ENCODE results near the gene P4HB. TPM values are rescaled to one million over a fixed set of nuclear protein-coding genes. Genes with fewer than 3 reads are reported as not detected.

Gene P4HB
- total RNA-seq, 1 donor: 763 TPM

DNA sequence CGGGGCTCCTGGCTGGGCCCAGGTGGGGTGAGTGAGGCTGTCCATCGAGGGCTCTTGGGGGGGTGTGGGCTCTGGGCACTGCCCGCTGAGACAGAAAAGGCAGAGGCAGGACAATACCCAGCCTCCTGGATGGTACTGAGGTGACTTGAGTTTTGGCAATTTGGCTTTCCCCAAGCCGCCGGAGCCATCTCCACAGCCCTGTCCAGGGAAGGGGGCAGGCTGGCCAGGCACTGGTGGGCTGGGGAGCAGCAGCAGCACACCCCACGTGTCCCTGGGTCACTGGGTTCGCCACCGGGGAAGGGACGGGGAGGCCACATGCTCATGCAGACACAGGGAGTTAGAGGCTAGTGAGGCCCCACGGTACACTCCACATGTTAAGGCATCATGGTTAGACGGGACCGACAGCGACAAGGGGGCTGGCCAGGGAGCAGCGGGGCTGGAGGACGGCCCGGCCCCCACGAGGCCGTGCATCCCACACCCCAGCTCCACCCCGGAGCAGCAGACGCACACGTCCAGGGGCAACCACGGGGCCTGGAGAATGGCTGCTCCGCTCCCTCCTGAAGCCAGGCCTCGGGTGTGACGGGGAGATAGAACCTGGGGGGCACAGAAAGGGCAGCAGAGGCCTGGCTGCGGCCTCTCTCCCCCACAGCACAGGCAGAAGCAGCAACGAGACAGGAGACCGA is 7.8 kb upstream of the P4HB start:
- H3K4me3 ChIP-seq (ENCODE audit: low read depth, low read length): no peak overlapping the region
- no peak for TF ChIP-seq CTCF (IDR thresholded peaks at IDR 0.05; ENCODE audit: insufficient read depth, low read length)
- peak; percentile 23 for DNase-seq (ENCODE audit: low read depth)

GRCh38 chr17:81867170-81867990 is 7.0 kb upstream of the P4HB start:
- H3K4me3 ChIP-seq (ENCODE audit: low read depth, low read length): no peak overlapping the region
- peak; percentile 63 for DNase-seq (ENCODE audit: low read depth)

DNA sequence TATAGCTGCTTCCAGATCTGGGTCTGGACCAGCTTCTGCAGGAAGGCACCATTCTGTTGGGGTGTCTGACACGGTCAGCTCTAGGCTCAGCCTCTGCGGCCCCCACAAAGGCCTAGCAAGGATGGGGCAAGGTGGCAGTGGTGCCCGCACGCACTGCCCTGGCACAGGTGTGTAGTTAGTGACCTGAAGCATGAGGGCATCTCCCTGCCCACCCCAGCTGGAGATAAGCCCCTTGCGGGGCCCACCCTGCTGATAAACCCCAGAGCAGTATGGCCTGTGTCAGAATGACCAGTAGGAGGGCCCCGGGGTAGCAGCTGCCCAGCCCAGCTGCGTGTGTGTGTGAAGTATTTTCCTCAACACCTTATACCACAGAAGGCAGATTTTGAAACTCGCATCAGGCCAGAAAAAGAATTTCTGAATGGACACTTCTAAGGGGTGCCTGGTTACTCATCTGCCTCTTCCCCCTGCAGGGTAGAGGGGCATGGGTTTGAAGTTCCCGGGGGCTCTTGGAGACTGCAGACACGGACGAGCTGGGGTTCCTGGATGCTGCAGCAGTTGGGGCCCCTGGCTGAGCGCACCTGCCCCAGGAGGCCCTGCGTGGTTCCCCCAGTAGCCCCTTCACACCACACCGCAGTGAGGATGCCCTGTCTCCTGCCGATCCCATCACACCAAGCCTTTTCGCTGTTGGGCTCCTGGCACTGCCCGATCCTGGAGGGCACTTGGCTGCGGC is 6.3 kb upstream of the P4HB start:
- no peak overlapping the region for H3K4me3 ChIP-seq (ENCODE audit: low read depth, low read length)
- peak; percentile 27 for DNase-seq (ENCODE audit: low read depth)
- no peak for TF ChIP-seq CTCF (IDR thresholded peaks at IDR 0.05; ENCODE audit: insufficient read depth, low read length)

More at GRCh38 chr17:81867170-81867990, 7.0 kb upstream of the P4HB start:
- no peak for TF ChIP-seq CTCF (IDR thresholded peaks at IDR 0.05; ENCODE audit: insufficient read depth, low read length)

DNA sequence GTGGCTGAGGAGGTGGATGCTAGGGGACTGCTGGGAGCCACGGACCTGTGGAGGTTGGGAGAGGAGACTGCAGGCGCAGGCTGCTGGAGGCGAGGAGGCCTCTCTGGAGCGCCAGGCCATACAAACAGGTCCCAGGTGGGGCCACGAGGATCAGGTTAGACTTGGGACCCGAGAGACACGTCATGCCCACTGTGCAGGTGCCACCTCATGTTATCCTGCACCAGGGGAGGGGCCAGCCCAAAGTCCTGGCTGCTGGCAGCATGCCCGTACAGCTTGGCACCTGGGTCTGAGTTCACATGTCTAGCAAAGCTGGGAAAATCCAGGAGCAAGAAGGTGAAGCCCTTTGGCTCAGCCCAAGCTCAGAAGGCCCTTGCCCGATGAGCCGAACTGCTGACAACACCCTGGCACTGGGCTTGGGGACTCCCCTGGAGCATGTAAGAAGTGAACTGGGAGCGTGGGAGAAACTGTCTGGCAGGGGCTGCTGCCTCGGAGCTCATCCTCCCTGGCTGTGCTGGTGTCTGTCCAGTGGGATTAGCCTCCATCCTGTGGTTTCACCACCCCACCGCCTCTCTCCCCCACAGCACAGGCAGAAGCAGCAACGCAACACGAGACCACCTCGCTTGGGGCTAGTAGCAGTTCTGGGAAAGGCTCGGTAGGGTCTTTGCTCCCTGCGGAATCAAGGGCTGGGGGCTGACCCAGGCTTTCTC is 5.6 kb upstream of the P4HB start:
- DNase-seq (ENCODE audit: low read depth): peak; percentile 27
- no peak overlapping the region for H3K4me3 ChIP-seq (ENCODE audit: low read depth, low read length)
- no peak for TF ChIP-seq CTCF (IDR thresholded peaks at IDR 0.05; ENCODE audit: insufficient read depth, low read length)

- H3K4me3 ChIP-seq (ENCODE audit: low read depth, low read length): no peak overlapping the region
- DNase-seq (ENCODE audit: low read depth): no peak
- no peak for TF ChIP-seq CTCF (IDR thresholded peaks at IDR 0.05; ENCODE audit: insufficient read depth, low read length)
These were observed 5.0 kb upstream of the P4HB start for GRCh38 chr17:81865358-81865732.
